GM12892 (cell line): ENCODE measurements around the gene INO80C.

ENCODE experiments used
- POLR2A ChIP-seq: IDR thresholded peaks from 2 replicates; pipeline ENCODE4 v1.6.1; 2011; ENCODE audit warnings: low read depth, low read length, control low read depth
- POLR2AphosphoS5 ChIP-seq: IDR thresholded peaks from 2 replicates; pipeline ENCODE4 v1.6.1; 2011; ENCODE audit warnings: low read depth, low read length, control low read depth

DNA sequence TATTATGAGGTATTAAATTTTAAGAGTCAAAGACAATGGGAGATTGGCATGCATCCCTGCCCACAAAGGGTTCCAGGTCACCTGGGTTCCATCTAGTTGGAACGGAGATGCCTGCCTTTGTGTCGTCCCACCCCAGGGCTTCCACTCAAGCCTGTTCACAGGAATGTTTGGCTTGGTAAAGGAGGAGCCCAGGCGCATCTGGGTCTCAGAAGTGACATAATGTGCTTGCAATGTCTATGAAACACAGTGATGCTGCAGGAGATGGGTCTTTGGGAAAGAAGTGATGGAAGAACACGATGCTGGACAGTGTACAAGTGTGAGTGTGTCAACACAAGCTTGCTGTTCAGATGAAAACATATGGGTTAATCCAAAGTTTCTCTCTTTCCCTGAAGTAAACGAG is 71.0 kb downstream of the INO80C start:
- TF ChIP-seq POLR2A (no peak), POLR2AphosphoS5 (no peak)
